A204.1 (cell line): ENCODE results near the gene DAAM1.

Experiments used
- FAIRE-seq: peaks from 2 replicates; lab custom pipeline; 2012; peaks lifted over from hg19 to GRCh38; lab: Jason Lieb, UNC

The DAAM1 gene

DNA sequence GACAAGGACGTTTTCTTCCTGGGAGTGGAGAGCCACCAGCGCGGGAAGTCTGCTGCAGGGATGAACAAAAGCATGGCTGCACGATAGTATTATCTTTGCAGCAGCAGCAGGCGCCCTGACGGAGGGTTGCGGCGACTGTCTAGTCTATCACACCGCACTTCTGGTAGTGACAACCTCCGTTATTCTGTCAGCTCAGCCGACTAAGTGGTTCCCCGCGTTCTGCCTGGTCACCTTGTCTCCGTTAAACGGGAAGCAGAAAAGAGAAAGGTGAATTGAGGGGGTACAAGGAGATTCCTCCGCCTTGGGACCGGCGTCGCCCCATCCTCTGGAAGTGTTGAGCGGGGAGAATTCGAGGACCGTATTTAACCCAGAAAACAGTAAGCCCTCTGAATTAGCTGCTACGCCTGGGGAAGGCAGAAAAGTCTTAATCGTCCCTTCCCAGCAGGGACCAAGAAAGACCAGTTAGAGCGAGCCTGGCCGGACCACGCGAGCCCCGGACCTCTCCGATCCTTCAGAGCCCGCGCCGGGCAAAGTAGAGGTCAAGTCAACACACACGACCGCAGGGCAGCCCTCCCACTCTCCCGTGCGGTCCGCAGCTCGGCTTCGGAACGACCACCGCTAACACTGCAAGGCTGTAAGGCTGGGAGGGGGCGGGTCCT lies 536 bp upstream of the DAAM1 start:
- FAIRE-seq, result no peak

DNA sequence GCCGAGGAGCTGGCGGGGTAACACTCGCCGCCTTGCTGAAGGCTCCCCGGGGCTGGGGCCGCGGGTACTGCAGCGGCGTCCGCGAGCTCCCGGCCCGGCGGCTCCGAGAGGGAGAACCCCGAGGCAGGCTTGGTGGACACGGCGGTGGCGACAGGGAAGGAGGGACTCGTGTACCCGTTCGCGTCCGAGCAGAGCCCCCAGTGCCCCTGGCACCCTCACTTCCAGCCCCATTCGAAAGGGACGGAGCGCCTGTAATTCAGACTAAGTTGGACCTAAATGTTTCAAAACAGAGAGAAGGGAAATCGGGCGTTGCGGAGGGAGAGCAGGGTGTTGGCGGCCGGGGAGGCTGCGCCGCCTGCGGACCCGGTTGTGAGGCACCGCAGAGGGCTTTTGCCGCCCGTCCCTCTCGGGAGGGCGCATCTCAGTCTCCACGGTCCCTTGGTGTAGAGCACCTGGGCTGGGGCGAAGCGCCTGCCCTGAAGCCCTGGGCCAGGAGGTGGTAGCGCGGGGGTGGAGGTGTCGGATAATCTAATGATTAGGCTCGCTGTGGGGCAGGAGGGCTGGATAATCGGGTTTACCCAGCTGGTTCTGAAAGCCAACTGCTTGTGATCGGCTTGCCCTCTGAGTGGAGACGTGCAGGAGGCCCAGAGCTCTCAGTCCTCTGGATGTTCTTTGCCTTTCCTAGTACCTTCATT lies 771 bp downstream of the DAAM1 start:
- no peak for FAIRE-seq

DNA sequence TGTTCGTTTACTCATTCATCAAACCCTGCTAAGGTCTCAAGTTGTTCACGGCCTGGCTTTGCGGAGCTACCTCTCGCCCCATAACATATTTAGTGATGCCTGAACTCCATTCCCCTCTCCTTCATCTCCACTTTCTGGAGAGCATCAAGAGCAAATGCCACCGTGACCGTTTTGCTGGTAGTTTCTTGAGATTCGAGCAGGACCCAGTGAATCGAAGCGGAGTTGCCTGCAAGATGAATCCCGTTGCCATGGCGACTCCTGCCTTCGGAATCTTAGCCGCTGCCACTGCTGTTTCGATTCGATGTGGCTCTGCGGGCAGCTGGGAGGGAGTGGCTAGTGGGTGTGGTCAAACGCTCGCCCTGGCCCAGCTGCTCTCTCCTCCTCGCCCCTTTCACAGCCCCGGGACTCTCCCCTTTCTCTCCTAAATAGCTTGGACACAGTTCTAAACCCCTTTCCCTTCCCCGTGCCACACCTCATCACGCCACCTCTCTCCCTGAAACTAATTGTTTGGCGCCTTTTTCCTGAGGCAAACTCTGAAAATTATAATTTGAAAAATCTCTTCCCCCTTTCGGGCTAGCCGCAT lies 1.4 kb downstream of the DAAM1 start:
- FAIRE-seq, result no peak

DNA sequence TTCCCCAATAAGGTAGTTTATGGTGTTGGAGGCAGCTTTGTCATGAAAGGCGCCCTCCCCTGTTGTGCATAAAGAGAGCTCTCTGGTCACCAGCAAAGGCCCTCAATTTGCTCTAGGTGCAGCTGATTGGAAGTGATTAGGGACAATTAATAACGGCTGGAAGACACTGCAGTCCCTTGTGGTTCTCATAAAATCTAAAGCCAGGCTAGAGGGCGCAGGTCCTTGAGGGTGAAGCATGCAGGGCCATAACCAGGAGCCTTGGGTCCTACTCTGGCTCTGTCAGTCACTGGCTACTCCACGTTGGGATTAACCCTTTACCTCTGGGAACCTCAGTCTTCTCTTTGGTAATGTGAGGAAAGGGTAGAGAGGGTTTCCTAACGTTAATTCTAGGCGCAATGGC lies 1.9 kb downstream of the DAAM1 start:
- no peak for FAIRE-seq

DNA sequence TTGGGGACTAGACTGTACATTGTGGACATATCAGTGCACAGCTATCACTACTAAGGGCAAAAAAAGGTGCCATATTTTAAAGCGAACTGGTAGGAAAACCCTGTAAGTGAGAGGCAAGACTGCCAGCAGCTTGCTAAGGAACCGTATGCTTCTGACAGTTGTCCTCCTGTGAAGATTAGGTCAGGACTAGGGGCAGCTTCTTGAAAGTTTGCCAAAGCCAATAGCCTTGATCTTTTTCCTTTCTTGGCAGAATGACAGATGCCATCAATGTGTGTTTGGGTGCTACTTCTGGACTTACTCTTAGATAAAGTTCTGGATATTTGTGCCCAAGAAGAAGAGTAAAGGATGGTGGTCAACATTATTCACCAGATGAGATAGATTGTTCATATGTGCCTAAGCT lies 7.4 kb downstream of the DAAM1 start:
- no peak for FAIRE-seq

DNA sequence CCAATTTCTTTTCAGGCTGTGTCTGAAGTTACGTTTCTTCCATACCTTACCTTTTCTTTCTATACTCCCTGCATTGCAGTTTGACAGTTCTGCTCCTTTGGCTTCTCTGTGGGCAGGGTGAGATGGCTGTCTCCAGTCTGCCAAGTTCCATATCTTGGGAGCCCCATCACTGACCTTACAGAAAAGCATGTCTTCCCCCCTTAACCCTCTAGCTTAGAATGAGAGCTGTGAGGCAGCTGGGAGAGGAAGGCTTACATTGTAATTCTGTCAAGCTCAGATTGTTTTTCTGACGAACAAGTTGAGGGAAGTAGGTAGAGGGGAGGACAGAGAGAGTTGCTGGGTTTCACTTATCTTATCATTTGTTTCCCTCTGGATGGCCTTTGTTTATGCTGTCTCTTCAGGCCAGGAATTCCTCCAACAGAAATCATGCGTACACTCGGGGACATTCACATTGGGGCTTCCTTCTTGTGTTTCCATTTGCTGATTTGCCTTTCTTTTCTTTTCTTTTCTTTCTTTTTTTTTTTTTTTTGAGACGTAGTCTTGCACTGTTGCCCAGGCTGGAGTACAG lies 9.3 kb downstream of the DAAM1 start:
- no peak for FAIRE-seq

DNA sequence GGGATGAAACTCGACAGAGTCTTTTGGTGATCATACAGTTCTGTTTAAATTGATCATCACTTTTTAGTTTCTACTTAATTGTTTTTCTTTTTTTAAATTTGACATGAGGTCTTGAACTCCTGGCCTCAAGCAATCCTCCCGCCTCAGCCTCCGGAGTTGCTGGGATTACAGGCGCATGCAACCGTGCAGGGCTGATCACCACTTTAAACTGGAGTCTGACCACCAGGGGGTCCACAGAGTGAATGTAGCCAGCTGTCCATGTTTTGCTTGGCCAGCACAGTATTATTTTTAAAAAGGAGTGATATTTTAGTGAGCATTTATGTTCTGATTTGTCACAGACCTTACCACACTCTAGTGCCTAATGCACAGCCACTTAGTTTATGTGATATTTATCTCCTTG lies 10.7 kb downstream of the DAAM1 start:
- no peak for FAIRE-seq

DNA sequence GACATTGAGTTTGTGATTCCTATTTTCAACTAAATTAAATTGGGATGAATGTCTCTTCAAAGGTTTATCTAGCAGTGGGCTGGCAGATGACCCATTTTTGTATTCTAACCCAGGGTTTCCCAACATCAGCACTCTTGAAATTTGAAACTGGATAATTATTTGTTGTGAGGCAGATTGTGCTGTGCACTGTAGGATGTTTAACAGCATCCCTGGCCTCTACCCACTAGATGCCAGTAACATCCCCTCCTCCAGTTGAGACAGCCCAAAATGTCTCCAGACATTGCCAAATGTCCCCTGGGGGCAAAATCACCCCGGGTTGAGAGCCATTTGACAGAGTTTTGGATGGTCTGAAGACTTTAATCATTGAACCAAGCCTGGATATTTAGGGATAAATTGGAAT lies 11.1 kb downstream of the DAAM1 start:
- FAIRE-seq, result no peak

DNA sequence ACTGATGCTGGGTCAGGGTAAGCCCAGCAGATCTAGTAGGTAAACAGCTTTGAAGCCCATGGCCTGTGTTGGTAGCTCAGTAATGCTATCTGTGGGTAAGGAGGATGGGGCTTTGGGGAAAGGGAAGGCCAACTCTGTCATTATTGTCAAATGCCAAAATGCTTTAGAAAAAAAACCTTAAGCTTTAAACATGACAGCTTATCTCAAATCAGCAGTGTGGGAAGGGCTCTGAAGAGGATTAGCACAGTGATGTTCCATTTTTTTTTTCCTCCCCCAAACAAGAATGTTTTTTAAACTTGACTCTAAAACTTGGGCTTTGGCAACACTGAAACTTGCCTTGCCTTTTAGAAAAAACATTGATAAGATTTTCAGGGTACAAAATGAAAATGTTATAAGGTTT lies 11.7 kb downstream of the DAAM1 start:
- FAIRE-seq, result no peak

DNA sequence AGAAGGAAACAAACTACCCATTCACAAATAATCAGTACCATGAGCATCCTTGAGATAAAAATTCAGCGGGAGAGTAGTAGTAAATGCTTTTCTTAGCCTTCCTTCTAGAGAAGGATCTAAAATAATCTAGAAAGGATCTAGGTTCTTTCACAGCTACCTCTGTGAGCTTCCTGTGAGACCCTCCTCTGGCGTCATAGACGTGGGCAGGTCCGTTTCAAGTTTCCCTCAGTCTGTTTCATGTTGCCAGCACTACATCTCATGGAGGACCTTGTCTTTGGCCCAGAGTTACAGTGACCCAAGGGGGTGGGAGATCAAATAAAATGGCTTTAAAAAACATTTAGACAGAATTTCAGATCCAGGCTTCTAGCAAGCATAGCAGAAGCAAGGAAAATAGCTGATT lies 13.6 kb downstream of the DAAM1 start:
- no peak for FAIRE-seq

DNA sequence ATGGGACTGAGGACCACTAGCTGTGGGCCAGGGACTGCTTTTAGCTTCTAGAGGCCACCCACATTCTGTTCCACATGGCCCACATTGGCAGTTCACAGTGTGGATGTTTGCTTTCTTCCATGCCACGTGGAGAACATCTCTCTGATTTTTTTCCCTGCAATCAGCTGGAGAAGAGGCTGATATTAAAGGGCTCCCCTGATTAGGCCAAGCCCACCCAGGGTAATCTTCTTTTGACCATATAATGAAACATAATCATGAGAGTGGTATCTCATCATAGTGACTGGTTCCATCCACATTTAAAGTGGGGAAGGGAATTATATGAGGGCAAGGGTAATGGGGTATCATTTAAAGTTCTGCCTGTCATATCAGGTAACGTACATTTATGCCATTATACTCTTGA lies 15.8 kb downstream of the DAAM1 start:
- no peak for FAIRE-seq

DNA sequence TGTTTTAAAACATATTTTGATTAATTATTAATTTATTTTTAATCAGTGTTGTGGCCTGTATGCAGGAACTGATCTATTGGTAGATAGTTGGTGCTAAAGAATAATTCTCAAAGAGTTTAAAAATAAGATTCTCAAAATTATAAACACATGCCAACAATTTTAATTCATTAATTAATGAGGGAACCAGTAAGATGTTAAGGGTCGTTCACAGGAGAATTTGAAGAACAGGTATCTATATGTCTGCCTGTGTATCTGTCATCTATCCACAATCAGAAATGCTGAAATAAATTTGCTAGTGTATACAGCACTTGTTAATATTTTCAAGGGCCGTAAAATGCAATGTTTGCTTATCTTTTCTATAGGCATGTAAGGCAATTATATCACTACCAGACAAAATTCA lies 18.4 kb downstream of the DAAM1 start:
- FAIRE-seq, result no peak

DNA sequence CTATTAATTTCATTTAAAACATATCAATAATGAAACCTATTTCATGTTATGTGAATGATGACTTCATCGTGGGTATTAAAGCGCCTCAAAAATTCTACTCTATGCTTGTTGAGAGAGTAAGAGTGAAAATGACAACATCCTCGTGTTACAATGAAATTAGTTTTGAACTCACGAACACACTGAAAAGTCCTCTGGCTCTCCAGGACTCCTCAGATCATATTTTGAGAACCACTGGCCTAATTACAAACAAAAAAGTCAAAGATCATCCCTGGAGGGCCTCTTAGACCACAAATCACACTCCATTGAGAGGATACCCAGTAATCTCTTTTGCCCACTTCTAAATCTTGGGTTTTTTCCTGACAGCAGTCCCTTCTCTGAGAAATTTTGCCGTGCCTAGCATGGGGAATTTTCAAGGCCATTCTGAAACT lies 19.1 kb downstream of the DAAM1 start:
- FAIRE-seq, result no peak

DNA sequence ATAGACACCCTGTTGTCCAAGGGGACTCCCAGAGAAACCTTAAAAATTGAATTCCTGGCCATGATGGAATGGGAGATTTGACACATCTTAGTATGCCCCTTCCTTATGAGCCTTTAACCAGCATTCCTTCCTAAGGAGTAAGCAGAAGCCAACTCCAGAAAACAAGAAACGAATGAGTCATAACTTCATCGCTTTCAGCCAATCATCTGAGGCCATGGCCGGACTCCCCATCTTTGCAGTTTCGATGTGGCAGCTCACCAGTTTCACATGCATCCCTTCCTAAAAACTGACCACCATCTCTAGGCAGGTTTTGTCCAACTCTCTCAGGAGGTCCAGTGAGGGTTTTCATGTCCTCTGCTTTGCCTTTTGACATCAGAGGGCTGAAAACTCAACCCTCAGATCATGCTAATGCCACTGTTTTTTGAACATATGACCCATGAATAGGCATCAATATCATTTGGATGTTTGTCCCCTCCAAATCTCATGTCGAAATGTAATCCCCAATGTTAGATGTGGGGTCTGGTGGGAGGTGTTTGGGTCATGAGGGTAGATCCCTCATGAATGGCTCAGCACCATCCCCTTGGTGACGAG lies 19.9 kb downstream of the DAAM1 start:
- no peak for FAIRE-seq

DNA sequence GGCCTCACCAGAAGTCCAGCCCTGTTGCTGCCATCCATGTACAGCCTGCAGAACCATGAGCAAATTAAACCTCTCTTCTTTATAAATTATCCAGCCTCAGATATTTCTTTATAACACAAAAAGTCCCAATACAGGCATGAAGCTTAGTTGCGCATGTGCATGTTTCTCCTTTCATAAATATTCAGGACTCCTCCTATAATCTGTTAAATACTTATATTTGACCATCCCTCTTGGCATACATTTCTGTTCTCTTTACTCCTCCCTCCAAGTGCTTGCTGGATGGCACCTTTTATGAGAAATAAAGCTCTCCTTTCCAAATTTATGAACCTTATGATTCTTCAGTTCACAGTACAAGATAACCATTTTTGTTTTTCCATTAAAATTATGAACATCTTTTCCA lies 20.5 kb downstream of the DAAM1 start:
- no peak for FAIRE-seq

DNA sequence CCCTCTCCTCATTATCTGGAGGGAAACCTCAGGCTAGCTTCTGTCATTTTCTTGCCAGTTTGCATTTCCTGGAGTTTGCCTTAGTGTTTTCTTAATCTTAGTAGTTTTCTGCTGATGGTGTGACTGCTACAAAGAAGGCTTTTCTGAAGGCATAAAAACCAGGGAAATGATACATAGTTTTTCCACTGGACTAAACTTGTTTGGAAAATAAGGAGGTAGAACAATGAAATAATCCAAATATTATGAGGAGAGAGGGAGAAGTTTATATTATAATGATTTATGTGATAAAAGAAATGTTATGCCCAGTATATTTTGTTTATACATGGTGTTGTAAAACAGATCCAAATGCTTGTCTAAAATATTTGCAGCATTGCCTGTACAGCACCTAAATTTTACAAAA lies 22.2 kb downstream of the DAAM1 start:
- no peak for FAIRE-seq

DNA sequence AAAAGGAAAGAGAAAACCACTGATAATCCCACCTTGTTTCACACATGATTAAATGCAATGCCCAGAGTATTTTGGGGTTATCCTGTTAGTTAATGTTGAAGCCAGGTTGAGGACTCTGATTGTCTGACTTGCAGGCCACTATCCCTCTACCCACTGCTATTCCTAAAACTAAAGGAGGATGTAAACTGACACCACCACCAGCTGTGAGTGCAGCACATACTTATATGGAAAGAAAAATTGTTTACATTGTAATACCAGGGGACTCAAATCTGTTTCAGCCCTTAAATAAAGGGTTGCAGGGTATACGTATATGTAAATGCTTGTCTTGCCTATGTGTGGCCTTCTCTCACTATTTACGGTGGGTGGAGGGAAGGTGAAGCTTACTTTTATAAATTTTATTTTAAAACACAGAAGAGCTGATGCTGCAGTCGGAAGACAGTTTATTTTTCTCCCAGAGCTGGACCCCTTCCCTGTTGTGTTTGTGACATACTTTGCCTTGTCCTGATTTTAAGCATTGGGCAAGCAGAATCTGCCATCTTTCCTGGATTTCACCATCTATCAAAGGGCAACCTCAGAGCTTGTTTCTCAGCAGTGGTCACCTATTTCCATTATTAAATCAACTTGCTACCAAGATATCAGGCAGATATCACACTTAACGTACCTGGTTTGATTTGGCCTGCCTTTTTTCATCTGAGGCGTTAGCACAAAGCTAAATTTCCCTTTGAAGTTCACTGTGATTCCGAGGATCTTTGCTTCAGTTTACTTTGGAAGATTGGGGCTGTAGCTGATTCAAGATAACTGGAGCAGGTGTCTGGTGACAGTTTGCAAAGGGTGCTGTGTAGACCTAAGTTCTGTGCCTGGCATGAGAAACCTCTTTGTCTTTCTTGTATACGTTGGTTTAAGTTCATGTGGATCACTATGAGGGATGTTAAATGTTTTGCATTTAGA lies 25.2 kb downstream of the DAAM1 start:
- FAIRE-seq, result no peak

DNA sequence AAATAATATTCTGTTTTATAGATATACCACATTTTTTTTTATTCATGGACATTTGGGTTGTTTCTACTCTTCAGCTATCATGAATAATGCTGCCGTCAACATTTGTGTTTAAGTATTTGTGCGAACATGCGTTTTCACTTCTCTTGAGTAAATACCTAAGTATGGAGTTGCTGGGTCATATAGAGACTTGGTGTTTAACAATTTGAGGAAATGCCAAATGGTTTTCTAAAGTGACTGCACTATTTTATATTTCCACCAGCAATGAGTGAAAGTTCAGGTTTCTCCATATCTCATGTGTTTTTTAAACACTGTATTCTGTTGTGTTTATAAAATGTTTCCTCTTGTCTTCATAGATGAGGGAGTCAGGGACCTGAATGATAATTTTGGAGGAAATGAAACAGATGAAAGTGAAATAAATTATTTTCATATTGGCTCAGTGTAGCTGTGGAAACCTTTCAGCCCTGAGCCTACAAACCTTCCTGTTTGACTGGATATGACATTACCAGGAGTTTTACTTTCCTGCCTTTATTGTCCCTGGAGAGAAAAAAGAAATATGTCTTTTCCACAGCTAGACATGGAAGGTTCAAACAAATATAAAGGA lies 26.3 kb downstream of the DAAM1 start:
- FAIRE-seq, result no peak

DNA sequence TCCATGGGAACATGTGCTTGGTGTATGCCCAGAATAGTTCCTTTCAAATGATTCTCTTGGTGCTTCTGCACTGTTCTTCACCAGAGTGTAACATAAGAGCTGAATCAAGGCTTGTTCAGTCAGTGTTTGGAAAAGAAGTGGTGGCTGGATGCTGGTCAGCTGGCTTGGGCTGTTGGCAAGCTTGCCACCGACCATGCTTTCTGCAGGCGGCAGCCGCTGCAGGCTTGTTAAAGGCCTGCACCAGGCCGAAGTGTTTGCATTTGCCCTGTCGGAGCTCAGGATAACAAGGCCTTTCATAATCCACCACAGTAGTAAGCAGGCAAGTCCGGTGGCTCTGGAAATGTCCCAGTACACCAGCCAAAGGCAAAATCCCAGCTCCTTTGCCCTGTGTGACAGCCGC lies 26.9 kb downstream of the DAAM1 start:
- no peak for FAIRE-seq

DNA sequence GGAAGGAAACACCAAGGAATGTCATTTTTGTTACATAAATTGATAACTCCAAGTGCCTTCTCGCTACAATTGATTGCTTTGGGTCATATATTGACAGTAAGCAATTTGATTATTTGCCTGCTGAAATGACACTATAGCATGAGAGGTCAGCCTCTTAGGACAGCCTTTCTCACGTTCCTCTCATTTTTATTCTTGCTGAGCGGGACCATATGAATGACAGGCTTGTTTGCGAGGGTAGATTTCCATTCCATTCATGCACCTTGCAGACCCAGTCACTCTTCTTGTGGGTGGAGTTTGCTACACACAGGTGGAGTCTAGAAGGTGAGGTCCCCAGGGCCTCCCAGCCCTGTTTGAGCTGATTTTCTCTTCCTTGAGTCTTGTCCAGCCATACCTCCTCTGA lies 27.3 kb downstream of the DAAM1 start:
- FAIRE-seq, result no peak

DNA sequence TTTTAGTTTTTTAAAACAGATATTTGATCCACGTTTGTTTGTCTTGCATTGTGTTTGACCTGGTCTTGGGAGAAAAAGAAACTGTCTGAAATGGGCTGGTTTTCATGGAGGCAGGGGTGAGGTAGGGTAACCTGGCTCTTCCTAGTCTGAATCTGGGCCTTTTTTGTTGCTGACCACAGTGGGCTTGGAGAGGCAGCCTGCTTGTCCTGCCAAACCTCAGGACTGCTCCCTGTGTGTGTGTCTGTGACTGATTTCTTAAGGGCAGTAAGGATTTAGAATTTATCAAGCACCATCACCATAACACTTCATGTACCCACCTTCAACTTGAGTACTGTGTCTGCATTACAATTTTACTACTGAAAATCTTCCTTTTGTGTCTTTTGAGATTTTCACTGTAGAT lies 28.5 kb downstream of the DAAM1 start:
- FAIRE-seq, result no peak

DNA sequence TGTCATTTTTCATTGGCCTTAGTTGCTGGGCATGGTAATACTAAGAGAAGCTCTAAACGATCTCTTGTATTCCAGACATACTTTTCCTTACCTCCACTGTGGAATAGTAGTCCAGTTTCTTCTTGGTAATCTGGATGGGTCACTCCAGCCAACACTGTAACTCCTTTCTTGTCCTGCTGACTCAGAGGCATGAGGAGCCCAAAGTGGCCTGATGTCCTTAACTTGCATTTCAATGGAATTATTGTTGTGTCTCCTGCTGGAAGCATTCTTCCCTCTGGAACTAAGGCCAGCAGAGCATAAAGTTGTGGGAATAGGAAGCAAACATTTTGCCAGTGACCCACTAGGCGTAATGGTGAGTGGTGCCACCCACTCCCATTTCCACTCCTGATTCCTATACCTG lies 33.1 kb downstream of the DAAM1 start:
- FAIRE-seq, result no peak
